Transverse colon (tissue), 4 donors: ENCODE measurements around the gene ZMIZ1. TPM values are rescaled to one million over a fixed set of nuclear protein-coding genes. Genes with fewer than 3 reads are reported as not detected.

Experiments used
- DNase-seq: peaks from one replicate; pipeline ENCODE4 v3.0.0-alpha.2; 2019
- H3K27ac ChIP-seq, 4 donors: fragments of 200-600 bp; sonication (generic); 2 replicates each; pipeline ENCODE4 v1.5.1; 2016 to 2018; ENCODE audit warnings: inconsistent platforms in 4 of 4
- H3K27me3 ChIP-seq: fragments of 200-600 bp; sonication (generic); 2 replicates; pipeline ENCODE4 v1.5.1; 2017; ENCODE audit warnings: inconsistent platforms
- H3K36me3 ChIP-seq, 4 donors: fragments of 200-600 bp; sonication (generic); 2 replicates each; pipeline ENCODE4 v1.5.1; 2017 to 2019; ENCODE audit warnings: inconsistent platforms in 4 of 4
- H3K4me1 ChIP-seq, 4 donors: fragments of 200-600 bp; sonication (generic); 2 replicates each; pipeline ENCODE4 v1.5.1; 2017 to 2020; ENCODE audit warnings: inconsistent platforms in 4 of 4
- H3K4me3 ChIP-seq, 4 donors: fragments of 200-600 bp; sonication (generic); 1 replicate in 1 of 4; 2 replicates in 3 of 4; pipeline versions ENCODE4 v1.5.1 to v1.6.1; 2017 to 2019; ENCODE audit warnings: inconsistent platforms in 4 of 4
- H3K9me3 ChIP-seq, 2 donors: fragments of 200-600 bp; sonication (generic); 2 replicates each; pipeline ENCODE4 v1.5.1; 2017 to 2019; ENCODE audit warnings: inconsistent platforms in 2 of 2
- CTCF ChIP-seq, 5 experiments: fragments of 200-600 bp in 3 of 5; fragments of 450-650 bp in 2 of 5; sonication (generic) in 3 of 5; IDR thresholded peaks; 1 replicate in 2 of 5; 2 replicates in 3 of 5; pipeline ENCODE4 v1.5.1; 2016 to 2017; ENCODE audit warnings: antibody characterized with exemption in 5 of 5, inconsistent platforms in 3 of 5, mild to moderate bottlenecking in 2 of 5, moderate library complexity in 1 of 5
- EP300 ChIP-seq: sonication (generic); formaldehyde crosslinking; IDR thresholded peaks from one replicate; pipeline ENCODE4 v1.6.1; 2017; ENCODE audit warnings: antibody characterized with exemption, low read depth
- POLR2A ChIP-seq: fragments of 450-650 bp; IDR thresholded peaks from one replicate; pipeline ENCODE4 v1.6.1; 2016; ENCODE audit warnings: antibody characterized with exemption, mild to moderate bottlenecking, moderate library complexity
- POLR2AphosphoS5 ChIP-seq, 3 donors: sonication (generic); formaldehyde crosslinking; IDR thresholded peaks; one replicate each; pipeline ENCODE4 v1.6.1; 2016; ENCODE audit warnings: antibody characterized with exemption in 3 of 3
- WGBS, 2 donors: methylation state at CpG; one replicate each; pipeline ENCODE4 v1.1.5; 2018; ENCODE audit warnings: low coverage in 1 of 2; 5-methylcytosine and 5-hydroxymethylcytosine counted together
- in situ Hi-C, 4 donors: fragments of 200-750 bp; cut with MboI; loops; one replicate each; pipeline versions ENCODE4 v1.15.0 to v1.15.1; 2017; ENCODE audit warnings: low sequenced_read_pairs in 3 of 4, low pct_ligation_motif_present in 1 of 4, low pct_unique_long_range_greater_than_20kb in 1 of 4
- intact Hi-C: fragments of 100-400 bp; cut with DNase I; formaldehyde crosslinking; loops from one replicate; pipeline ENCODE4 v1.15.1; 2023; ENCODE audit warnings: low total_unique reads
- total RNA-seq, 4 donors: library from RNA; depleted of rRNA; stranded (reverse); fragments of >200 nt; gene quantifications; one replicate each; pipeline ENCODE4 v1.1.0, GENCODE V29; 2016

Gene ZMIZ1
- total RNA-seq, 4 donors from 2014 or later = 32.0 to 108 (median 63.0) TPM

GRCh38 chr10:79295563-79295962 is 226.8 kb downstream of the ZMIZ1 start:
- in situ Hi-C loops (no loop called here), intact Hi-C loops (no loop called here)
- H3K27me3 ChIP-seq = no peaks in the 10 kb centered on the region
- no peak overlapping the region for H3K4me3 ChIP-seq
- H3K27ac ChIP-seq = peak overlapping the region in 1 of 4 donors; percentile 23
- H3K9me3 ChIP-seq = no peaks in the 10 kb centered on the region
- 70 to 74% methylated on average over 2 to 5 of the region's 5 CpGs for WGBS, 2 donors
- H3K4me1 ChIP-seq = peaks cover 0 to 23% (median 20%) of the 10 kb centered on the region in 4 donors
- DNase-seq = peak; percentile 36
- H3K36me3 ChIP-seq = peaks cover 0 to 43% (median 11%) of the 10 kb centered on the region in 4 donors
- TF ChIP-seq POLR2AphosphoS5 (IDR thresholded peaks at IDR 0.05) (no peak), CTCF (IDR thresholded peaks at IDR 0.05) (no peak), POLR2A (no peak), EP300 (no peak)

- intact Hi-C loops = no loop called here
- H3K27me3 ChIP-seq = no peaks in the 10 kb centered on the region
- in situ Hi-C loops = no loop called here
- no peak for DNase-seq
- peaks cover 0 to 52% (median 13%) of the 10 kb centered on the region in 4 donors for H3K36me3 ChIP-seq
- H3K27ac ChIP-seq = no peak overlapping the region
- no peaks in the 10 kb centered on the region for H3K9me3 ChIP-seq
- H3K4me3 ChIP-seq = no peak overlapping the region
- TF ChIP-seq POLR2A = no peak
- no peak for TF ChIP-seq POLR2AphosphoS5 (IDR thresholded peaks at IDR 0.05)
- no peak for TF ChIP-seq EP300
- no peak for TF ChIP-seq CTCF (IDR thresholded peaks at IDR 0.05)
- H3K4me1 ChIP-seq = peaks cover 0 to 23% (median 20%) of the 10 kb centered on the region in 4 donors
- WGBS, 2 donors = 83 to 88% methylated on average over 5 to 14 of the region's 14 CpGs
These were observed 227.7 kb downstream of the ZMIZ1 start for GRCh38 chr10:79296431-79296830.

- Histone ChIP-seq H3K27me3 (no peaks in the 10 kb centered on the region), H3K9me3 (no peaks in the 10 kb centered on the region), H3K27ac (peak overlapping the region; percentile 29 to 56 (median 52)), H3K4me1 (peaks cover 0 to 9% (median 4%) of the 10 kb centered on the region in 4 donors), H3K4me3 (no peak overlapping the region), H3K36me3 (peaks cover 0 to 63% (median 15%) of the 10 kb centered on the region in 4 donors)
- peak; percentile 70 for DNase-seq
- TF ChIP-seq POLR2AphosphoS5 (IDR thresholded peaks at IDR 0.05) = peak in 2 of 3 donors; percentile 8 to 9
- no peak for TF ChIP-seq POLR2A
- TF ChIP-seq EP300 = no peak
- 78 to 83% methylated on average over 8 to 24 of the region's 27 CpGs for WGBS, 2 donors
- intact Hi-C loops (no loop called here), in situ Hi-C loops (no loop called here)
These were observed 229.9 kb downstream of the ZMIZ1 start for GRCh38 chr10:79298403-79299244.

GRCh38 chr10:79299397-79300241 is 230.9 kb downstream of the ZMIZ1 start:
- Histone ChIP-seq H3K27me3 (no peaks in the 10 kb centered on the region), H3K4me3 (no peak overlapping the region), H3K27ac (peak overlapping the region; percentile 15 to 56 (median 40)), H3K36me3 (peaks cover 0 to 67% (median 20%) of the 10 kb centered on the region in 4 donors), H3K4me1 (peaks cover 0 to 9% (median 2%) of the 10 kb centered on the region in 4 donors), H3K9me3 (no peaks in the 10 kb centered on the region)
- WGBS, 2 donors = 83 to 94% methylated on average over 3 to 13 of the region's 13 CpGs
- no peak for DNase-seq
- TF ChIP-seq POLR2AphosphoS5 (IDR thresholded peaks at IDR 0.05) (peak in 1 of 3 donors; percentile 15), CTCF (IDR thresholded peaks at IDR 0.05) (no peak)
- intact Hi-C loops (no loop called here), in situ Hi-C loops (no loop called here)
